H9 (cell line): ENCODE measurements around the gene SNRNP70. TPM values are rescaled to one million over a fixed set of nuclear protein-coding genes. Genes with fewer than 3 reads are reported as not detected.

Source experiments
- DNase-seq: peaks from one replicate; pipeline ENCODE4 v3.0.0-alpha.2; 2017
- H2AFZ ChIP-seq: one replicate; pipeline ENCODE4 v1.6.1; 2013; ENCODE audit warnings: mild to moderate bottlenecking, low read length, control low read depth, moderate library complexity
- H2AK5ac ChIP-seq: 2 replicates; pipeline ENCODE4 v1.6.1; 2013; ENCODE audit warnings: low read length, control low read depth, mixed read lengths; ENCODE audit not compliant: insufficient read length
- H2BK120ac ChIP-seq: one replicate; pipeline ENCODE4 v1.6.1; 2013; ENCODE audit warnings: low read depth, mild to moderate bottlenecking, low read length, control low read depth, inconsistent platforms; ENCODE audit not compliant: poor library complexity, severe bottlenecking
- H2BK12ac ChIP-seq: 2 replicates; pipeline ENCODE4 v1.6.1; 2013; ENCODE audit warnings: low read length, control low read depth, mixed read lengths, low read depth; ENCODE audit not compliant: insufficient read length
- H2BK15ac ChIP-seq: 2 replicates; pipeline ENCODE4 v1.6.1; 2013; ENCODE audit warnings: low read depth, low read length, control low read depth
- H2BK20ac ChIP-seq: one replicate; pipeline ENCODE4 v1.6.1; 2013; ENCODE audit warnings: low read depth, mild to moderate bottlenecking, low read length, control low read depth, inconsistent platforms; ENCODE audit not compliant: poor library complexity, severe bottlenecking
- H2BK5ac ChIP-seq: 2 replicates; pipeline ENCODE4 v1.6.1; 2013; ENCODE audit warnings: low read length, control low read depth, mixed read lengths; ENCODE audit not compliant: insufficient read length
- H3K14ac ChIP-seq: 2 replicates; pipeline ENCODE4 v1.6.1; 2013; ENCODE audit warnings: low read length, control low read depth; ENCODE audit not compliant: insufficient read depth
- H3K18ac ChIP-seq: 2 replicates; pipeline ENCODE4 v1.6.1; 2013; ENCODE audit warnings: low read depth, mild to moderate bottlenecking, mixed read lengths, low read length, control low read depth; ENCODE audit not compliant: insufficient read length
- H3K23ac ChIP-seq: 2 replicates; pipeline ENCODE4 v1.6.1; 2013; ENCODE audit warnings: low read length, control low read depth, mixed read lengths, low read depth; ENCODE audit not compliant: insufficient read length
- H3K23me2 ChIP-seq: 2 replicates; pipeline ENCODE4 v1.6.1; 2013; ENCODE audit warnings: low read depth, mild to moderate bottlenecking, mixed read lengths, low read length, control low read depth; ENCODE audit not compliant: insufficient read length, poor library complexity, severe bottlenecking
- H3K27ac ChIP-seq: 2 replicates; pipeline ENCODE4 v1.5.1; 2013; ENCODE audit warnings: low read length, control low read depth, mixed read lengths, low read depth; ENCODE audit not compliant: insufficient read length
- H3K27me3 ChIP-seq: 2 replicates; pipeline ENCODE4 v1.6.1; 2013; ENCODE audit warnings: low read length, control low read depth, inconsistent platforms; ENCODE audit not compliant: insufficient read depth
- H3K4ac ChIP-seq: 2 replicates; pipeline ENCODE4 v1.6.1; 2013; ENCODE audit warnings: low read depth, mild to moderate bottlenecking, control low read depth, inconsistent platforms, low read length, moderate library complexity
- H3K4me1 ChIP-seq: 2 replicates; pipeline ENCODE4 v1.6.1; 2013; ENCODE audit warnings: low read length, control low read depth, inconsistent platforms; ENCODE audit not compliant: insufficient read depth
- H3K4me2 ChIP-seq: 2 replicates; pipeline ENCODE4 v1.6.1; 2013; ENCODE audit warnings: low read length, control low read depth, mixed read lengths; ENCODE audit not compliant: insufficient read length, insufficient read depth
- H3K56ac ChIP-seq: 2 replicates; pipeline ENCODE4 v1.6.1; 2013; ENCODE audit warnings: low read depth, mild to moderate bottlenecking, mixed read lengths, low read length, control low read depth; ENCODE audit not compliant: insufficient read length
- H3K79me1 ChIP-seq: 2 replicates; pipeline ENCODE4 v1.6.1; 2013; ENCODE audit warnings: low read depth, mild to moderate bottlenecking, moderate library complexity, low read length, control low read depth, inconsistent platforms; ENCODE audit not compliant: insufficient read depth, poor library complexity, severe bottlenecking
- H3K79me2 ChIP-seq: 2 replicates; pipeline ENCODE4 v1.6.1; 2013; ENCODE audit warnings: low read length, control low read depth, inconsistent platforms; ENCODE audit not compliant: insufficient read depth
- H3K9ac ChIP-seq: 2 replicates; pipeline ENCODE4 v1.6.1; 2013; ENCODE audit warnings: low read length, control low read depth, mixed read lengths; ENCODE audit not compliant: insufficient read length; ENCODE audit errors: extremely low read depth
- H3K9me3 ChIP-seq: one replicate; pipeline ENCODE4 v1.6.1; 2013; ENCODE audit warnings: low read depth, low read length, inconsistent platforms; ENCODE audit not compliant: control insufficient read depth
- H3T11ph ChIP-seq: one replicate; pipeline ENCODE4 v1.6.1; 2013; ENCODE audit warnings: mild to moderate bottlenecking, low read length, control low read depth, inconsistent platforms
- H4K20me1 ChIP-seq: one replicate; pipeline ENCODE4 v1.6.1; 2013; ENCODE audit not compliant: control insufficient read depth, insufficient read length, insufficient read depth
- H4K5ac ChIP-seq: 2 replicates; pipeline ENCODE4 v1.6.1; 2013; ENCODE audit warnings: low read depth, mild to moderate bottlenecking, mixed read lengths, low read length, control low read depth; ENCODE audit not compliant: insufficient read length
- H4K8ac ChIP-seq: replicated peaks from 2 replicates; pipeline ENCODE4 v1.6.1; 2013; ENCODE audit warnings: low read length, control low read depth, mixed read lengths, low read depth; ENCODE audit not compliant: insufficient read length
- H4K91ac ChIP-seq: 2 replicates; pipeline ENCODE4 v1.6.1; 2013; ENCODE audit warnings: low read depth, mild to moderate bottlenecking, moderate library complexity, mixed read lengths, low read length, control low read depth; ENCODE audit not compliant: insufficient read length
- H3K27ac Mint-ChIP-seq, 3 experiments: 2 replicates in 2 of 3; 3 replicates in 1 of 3; pipeline ENCODE4 v1.8.0; 2020 to 2021; ENCODE audit warnings: mixed read lengths in 3 of 3, mild to moderate bottlenecking in 1 of 3, moderate library complexity in 1 of 3
- H3K27me3 Mint-ChIP-seq: 2 replicates; pipeline ENCODE4 v1.8.0; 2021; ENCODE audit warnings: low read depth, mild to moderate bottlenecking, moderate library complexity, mixed read lengths
- H3K36me3 Mint-ChIP-seq, 3 experiments: 2 replicates in 2 of 3; 3 replicates in 1 of 3; pipeline ENCODE4 v1.8.0; 2020 to 2021; ENCODE audit warnings: low read depth in 3 of 3, mixed read lengths in 3 of 3; ENCODE audit not compliant: insufficient read depth in 1 of 3
- H3K4me1 Mint-ChIP-seq, 2 experiments: 2 replicates each; pipeline ENCODE4 v1.8.0; 2020; ENCODE audit warnings: mixed read lengths in 2 of 2
- H3K4me3 Mint-ChIP-seq, 2 experiments: 2 replicates in 1 of 2; 3 replicates in 1 of 2; pipeline ENCODE4 v1.8.0; 2020 to 2021; ENCODE audit warnings: mild to moderate bottlenecking in 2 of 2, mixed read lengths in 2 of 2, moderate library complexity in 1 of 2
- H3K9me3 Mint-ChIP-seq, 2 experiments: 2 replicates in 1 of 2; 3 replicates in 1 of 2; pipeline ENCODE4 v1.8.0; 2020; ENCODE audit warnings: mild to moderate bottlenecking in 2 of 2, mixed read lengths in 2 of 2, moderate library complexity in 1 of 2
- WGBS: extraction: QIAGEN DNeasy Blood & Tissue Kit; methylation state at CpG from one replicate; pipeline ENCODE4 v1.1.7; 2013; ENCODE audit warnings: missing lambda C conversion rate, low lambda C conversion rate, mixed read lengths; ENCODE audit not compliant: insufficient read length; ENCODE audit errors: extremely low coverage; 5-methylcytosine and 5-hydroxymethylcytosine counted together
- total RNA-seq: library from RNA; stranded (reverse); gene quantifications from 2 replicates; pipeline ENCODE4 v1.2.1, GENCODE V29; 2021
- TF ChIP-seq, protein P1 (sequence below): fragments of 200-600 bp; sonication (generic); conservative IDR thresholded peaks from 3 replicates; pipeline ENCODE4 v1.8.0; 2021; ENCODE audit warnings: antibody characterized with exemption, mild to moderate bottlenecking

Gene SNRNP70
- total RNA-seq, 1 experiment from 2014 or later, result 295 TPM

DNA sequence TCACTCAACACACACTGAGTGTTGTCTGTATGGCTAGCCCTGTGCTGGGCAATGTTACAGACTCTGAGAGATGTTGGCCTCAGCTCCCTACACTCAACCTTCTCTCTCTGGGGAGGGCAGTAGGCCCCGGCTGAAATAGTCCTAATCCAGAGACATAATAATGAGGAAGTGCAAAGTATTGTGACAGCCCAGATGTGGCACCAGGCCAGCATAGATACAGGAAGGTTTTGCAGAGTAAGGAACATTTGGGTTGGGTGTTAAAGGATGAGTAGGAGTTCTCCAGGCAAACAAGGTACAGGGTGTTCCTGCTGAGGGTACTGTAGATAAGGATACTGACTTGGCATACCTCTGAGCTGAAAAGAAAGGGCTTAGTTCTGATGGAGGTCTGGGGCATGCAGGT lies 31.3 kb downstream of the SNRNP70 start:
- H3K4me1 Mint-ChIP-seq, result peaks cover 25 to 33% of the 10 kb centered on the region in 2 experiments
- Histone ChIP-seq H3K23ac (no peak overlapping the region), H3K4ac (no peak overlapping the region), H2BK12ac (no peak overlapping the region), H3K79me2 (no peaks in the 10 kb centered on the region), H3K27me3 (peaks cover 9% of the 10 kb centered on the region; the same call in 1 of the 2 replicates), H4K91ac (no peak overlapping the region), H2AK5ac (no peak overlapping the region), H3K23me2 (peaks cover 4% of the 10 kb centered on the region), H3K18ac (no peak overlapping the region), H3K4me2 (no peak overlapping the region), H2BK120ac (no peak overlapping the region), H3K56ac (no peak overlapping the region), H3K27ac (no peak overlapping the region), H2AFZ (no peak overlapping the region), H4K5ac (no peak overlapping the region), H2BK20ac (no peak overlapping the region), H3K9me3 (no peaks in the 10 kb centered on the region), H3T11ph (no peak overlapping the region), H3K9ac (no peak overlapping the region), H3K4me1 (peaks cover 3% of the 10 kb centered on the region; the same call in 1 of the 2 replicates), H2BK5ac (no peak overlapping the region), H4K20me1 (no peaks in the 10 kb centered on the region), H4K8ac (no peak overlapping the region), H3K14ac (no peak overlapping the region), H2BK15ac (no peak overlapping the region), H3K79me1 (no peaks in the 10 kb centered on the region)
- H3K9me3 Mint-ChIP-seq, result no peaks in the 10 kb centered on the region; a peak in 1 of 5 replicates
- H3K27me3 Mint-ChIP-seq, result peaks cover 26% of the 10 kb centered on the region
- H3K4me3 Mint-ChIP-seq, result peak overlapping the region in 1 of 2 experiments; percentile 60; a peak in 2 of 5 replicates
- H3K36me3 Mint-ChIP-seq, result peaks cover 0 to 4% (median 0%) of the 10 kb centered on the region in 3 experiments; a peak in 1 of 7 replicates
- DNase-seq, result no peak
- TF ChIP-seq, protein P1, sequence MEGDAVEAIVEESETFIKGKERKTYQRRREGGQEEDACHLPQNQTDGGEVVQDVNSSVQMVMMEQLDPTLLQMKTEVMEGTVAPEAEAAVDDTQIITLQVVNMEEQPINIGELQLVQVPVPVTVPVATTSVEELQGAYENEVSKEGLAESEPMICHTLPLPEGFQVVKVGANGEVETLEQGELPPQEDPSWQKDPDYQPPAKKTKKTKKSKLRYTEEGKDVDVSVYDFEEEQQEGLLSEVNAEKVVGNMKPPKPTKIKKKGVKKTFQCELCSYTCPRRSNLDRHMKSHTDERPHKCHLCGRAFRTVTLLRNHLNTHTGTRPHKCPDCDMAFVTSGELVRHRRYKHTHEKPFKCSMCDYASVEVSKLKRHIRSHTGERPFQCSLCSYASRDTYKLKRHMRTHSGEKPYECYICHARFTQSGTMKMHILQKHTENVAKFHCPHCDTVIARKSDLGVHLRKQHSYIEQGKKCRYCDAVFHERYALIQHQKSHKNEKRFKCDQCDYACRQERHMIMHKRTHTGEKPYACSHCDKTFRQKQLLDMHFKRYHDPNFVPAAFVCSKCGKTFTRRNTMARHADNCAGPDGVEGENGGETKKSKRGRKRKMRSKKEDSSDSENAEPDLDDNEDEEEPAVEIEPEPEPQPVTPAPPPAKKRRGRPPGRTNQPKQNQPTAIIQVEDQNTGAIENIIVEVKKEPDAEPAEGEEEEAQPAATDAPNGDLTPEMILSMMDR, result no peak
- H3K27ac Mint-ChIP-seq, result no peak overlapping the region
- no CpG with 5 or more reads among the region's 1 CpG for WGBS
